OCI-LY7 (cell line): Measurements from ENCODE around the gene FRAS1. TPM values are rescaled to one million over a fixed set of nuclear protein-coding genes. Genes with fewer than 3 reads are reported as not detected.

Experiments used
- BruUV-seq: library from RNA; stranded (reverse); fragments of 400-500 nt; replicated peaks from 2 replicates; lab custom pipeline; 2021; lab: Mats Ljungman, UMichigan
- CTCF ChIA-PET: fragments of 300-600 bp; sonication (Branson Sonifier 250); formaldehyde crosslinking; loops from one replicate; lab custom pipeline; 2022; ENCODE audit warnings: antibody characterized with exemption; ENCODE audit not compliant: unreplicated experiment; lab: Charles Lee
- POLR2A ChIA-PET: fragments of 300-600 bp; sonication (Branson Sonifier 250); formaldehyde crosslinking; loops from one replicate; lab custom pipeline; 2022; ENCODE audit warnings: antibody characterized with exemption; lab: Charles Lee
- DNase-seq: peaks from one replicate; pipeline ENCODE4 v3.0.0-alpha.2; 2015; ENCODE audit warnings: low spot score
- H2AFZ ChIP-seq: fragments of 200-600 bp; sonication (generic), shearing (Covaris generic); 2 replicates; pipeline ENCODE4 v1.6.1; 2014; ENCODE audit warnings: mild to moderate bottlenecking, antibody characterized with exemption, low read length, moderate library complexity
- H3K27ac ChIP-seq: fragments of 200-600 bp; sonication (generic); 2 replicates; pipeline ENCODE4 v1.5.1; 2014; ENCODE audit warnings: mixed run types, low read depth, mild to moderate bottlenecking, moderate library complexity, low read length, inconsistent platforms; ENCODE audit not compliant: poor library complexity, severe bottlenecking
- H3K36me3 ChIP-seq: fragments of 200-600 bp; sonication (generic); 2 replicates; pipeline ENCODE4 v1.6.1; 2014; ENCODE audit warnings: mild to moderate bottlenecking, antibody characterized with exemption, low read length, moderate library complexity, mixed read lengths; ENCODE audit not compliant: insufficient read depth
- H3K4me1 ChIP-seq: fragments of 200-600 bp; sonication (generic); 2 replicates; pipeline ENCODE4 v1.5.1; 2014; ENCODE audit warnings: mild to moderate bottlenecking, low read length; ENCODE audit not compliant: insufficient read depth, poor library complexity, severe bottlenecking
- H3K4me2 ChIP-seq: fragments of 200-600 bp; sonication (generic); 2 replicates; pipeline ENCODE4 v1.6.1; 2014; ENCODE audit warnings: mild to moderate bottlenecking, low read length
- H3K4me3 ChIP-seq: fragments of 200-600 bp; sonication (generic); 2 replicates; pipeline ENCODE4 v1.5.1; 2014; ENCODE audit warnings: mild to moderate bottlenecking, low read depth, low read length; ENCODE audit not compliant: poor library complexity, severe bottlenecking
- H3K79me2 ChIP-seq: fragments of 200-600 bp; sonication (generic); 2 replicates; pipeline ENCODE4 v1.6.1; 2016; ENCODE audit warnings: low read depth, mild to moderate bottlenecking, low read length, moderate library complexity, mixed read lengths; ENCODE audit not compliant: insufficient read depth
- H3K9me2 ChIP-seq: fragments of 200-600 bp; sonication (generic); 2 replicates; pipeline ENCODE4 v1.6.1; 2016; ENCODE audit warnings: mild to moderate bottlenecking, low read length, mixed read lengths; ENCODE audit not compliant: insufficient read depth
- H3K9me3 ChIP-seq: fragments of 200-600 bp; sonication (generic); 2 replicates; pipeline ENCODE4 v1.6.1; 2014; ENCODE audit warnings: mild to moderate bottlenecking, mixed run types, low read length, mixed read lengths
- H4K20me1 ChIP-seq: fragments of 200-600 bp; sonication (generic); 2 replicates; pipeline ENCODE4 v1.6.1; 2014; ENCODE audit warnings: mild to moderate bottlenecking, antibody characterized with exemption, low read length, moderate library complexity, mixed read lengths; ENCODE audit not compliant: insufficient read depth
- CTCF ChIP-seq: fragments of 200-600 bp; sonication (generic); conservative IDR thresholded peaks from 2 replicates; pipeline ENCODE4 v1.5.1; 2014; ENCODE audit warnings: mild to moderate bottlenecking, antibody characterized with exemption, low read length, moderate library complexity, mixed read lengths
- EZH2phosphoT487 ChIP-seq: fragments of 200-600 bp; sonication (generic); IDR thresholded peaks from 2 replicates; pipeline ENCODE4 v1.6.1; 2018; ENCODE audit warnings: low read depth, borderline replicate concordance, mild to moderate bottlenecking, mixed run types, antibody characterized with exemption, low read length, moderate library complexity, mixed read lengths
- intact Hi-C: fragments of 100-400 bp; cut with micrococcal nuclease; formaldehyde crosslinking; loops from one replicate; pipeline ENCODE4 v1.10.0; 2022; ENCODE audit not compliant: unreplicated experiment
- total RNA-seq, 2 experiments: library from RNA; depleted of rRNA in 1 of 2; stranded (reverse); fragments of >200 nt in 1 of 2; shearing (Covaris generic) in 1 of 2; gene quantifications; 2 replicates each; pipeline ENCODE4 v1.2.3, GENCODE V29; 2014 to 2022

Gene FRAS1
- total RNA-seq, 2 experiments from 2014 or later, result 0.19 to 0.30 TPM

DNA sequence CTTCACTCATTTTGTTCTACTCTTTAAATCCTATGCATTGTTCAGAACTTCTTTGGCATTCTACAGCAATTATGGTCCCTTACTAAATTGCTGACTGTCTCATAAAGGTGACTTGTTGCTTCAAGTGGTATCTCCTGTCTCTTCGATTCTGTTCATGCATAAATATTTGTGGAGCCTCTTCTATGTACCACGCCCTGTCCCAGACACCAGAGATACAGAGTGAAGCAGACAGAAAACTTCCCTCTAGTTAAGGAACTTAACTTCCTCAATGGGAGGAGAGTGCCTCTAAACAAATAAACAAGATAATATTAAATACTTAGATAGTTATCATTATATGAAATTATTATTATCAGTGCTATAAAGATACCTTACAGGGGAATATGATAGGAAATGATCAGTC lies 235.7 kb downstream of the FRAS1 start:
- H2AFZ ChIP-seq, result no peak overlapping the region
- CTCF ChIA-PET, result no interaction called here
- intact Hi-C loops, result no loop called here
- no peak for TF ChIP-seq CTCF
- no peak for TF ChIP-seq EZH2phosphoT487
- no peaks in the 10 kb centered on the region for H3K79me2 ChIP-seq
- no peaks in the 10 kb centered on the region for H3K9me3 ChIP-seq
- no peaks in the 10 kb centered on the region for H3K9me2 ChIP-seq
- H3K4me1 ChIP-seq, result peaks cover 10% of the 10 kb centered on the region
- no peaks in the 10 kb centered on the region for H4K20me1 ChIP-seq
- H3K27ac ChIP-seq, result no peak overlapping the region
- no TSS peak for BruUV-seq
- POLR2A ChIA-PET, result no interaction called here
- H3K36me3 ChIP-seq, result no peaks in the 10 kb centered on the region
- H3K4me2 ChIP-seq, result no peak overlapping the region
- DNase-seq, result no peak
- H3K4me3 ChIP-seq, result no peak overlapping the region

DNA sequence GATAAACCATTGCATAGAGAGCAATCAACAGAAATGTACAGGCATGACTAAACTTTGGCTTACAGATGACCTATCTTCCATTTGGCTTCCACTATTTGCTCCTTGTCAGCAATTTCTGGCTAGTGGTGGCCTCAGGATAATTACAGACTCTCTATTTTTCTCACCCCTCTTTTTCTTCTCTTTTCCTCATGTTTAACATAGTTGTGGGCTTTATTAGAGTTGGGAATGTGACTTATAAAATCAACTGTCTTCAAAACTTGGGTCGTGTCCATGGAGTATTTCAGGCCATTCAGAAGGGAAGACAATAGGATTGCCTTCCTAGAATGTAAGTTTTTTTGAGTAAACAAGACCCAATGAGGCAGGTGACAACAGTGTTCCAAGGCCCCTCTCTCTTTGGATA lies 236.2 kb downstream of the FRAS1 start:
- Histone ChIP-seq H3K27ac (no peak overlapping the region), H3K4me2 (no peak overlapping the region), H3K9me3 (no peaks in the 10 kb centered on the region), H3K9me2 (no peaks in the 10 kb centered on the region), H4K20me1 (no peaks in the 10 kb centered on the region), H3K79me2 (no peaks in the 10 kb centered on the region), H2AFZ (no peak overlapping the region), H3K4me3 (no peak overlapping the region), H3K36me3 (no peaks in the 10 kb centered on the region), H3K4me1 (peaks cover 10% of the 10 kb centered on the region)
- TF ChIP-seq CTCF, result no peak
- TF ChIP-seq EZH2phosphoT487, result no peak
- ChIA-PET POLR2A (interaction anchor here (0.6 kb wide), 1 partner anchor 23 kb away, joined by 3 read pairs; no protein-coding TSS in a partner anchor), CTCF (no interaction called here)
- BruUV-seq, result no TSS peak
- intact Hi-C loops, result no loop called here
- no peak for DNase-seq

DNA sequence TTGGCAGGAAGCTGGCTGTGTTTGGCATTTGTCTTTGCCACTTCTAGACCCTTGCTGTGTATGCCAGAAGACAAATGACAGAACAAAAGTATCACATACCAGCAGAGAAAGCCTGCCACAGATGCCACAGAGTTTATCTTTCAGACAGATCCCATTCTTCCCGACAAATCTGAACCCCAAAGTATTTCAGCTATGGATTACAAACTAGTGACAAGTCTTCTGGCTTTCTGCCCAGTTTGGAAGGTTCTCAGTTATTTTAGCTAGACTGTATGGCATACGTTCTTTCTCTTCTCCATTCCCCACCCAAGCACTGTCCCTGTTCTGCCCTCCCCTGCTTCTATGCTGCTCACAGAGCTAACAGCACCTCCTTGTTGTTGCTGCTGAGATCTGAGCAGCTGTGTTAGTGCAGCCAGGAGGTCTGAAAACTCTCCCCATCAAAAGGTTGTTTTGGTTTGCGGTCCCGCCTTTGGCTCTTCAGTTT lies 236.7 kb downstream of the FRAS1 start:
- no peaks in the 10 kb centered on the region for H3K36me3 ChIP-seq
- ChIA-PET CTCF (no interaction called here), POLR2A (interaction anchor here (0.6 kb wide), 1 partner anchor 24 kb away, joined by 3 read pairs; no protein-coding TSS in a partner anchor)
- H3K79me2 ChIP-seq, result no peaks in the 10 kb centered on the region
- no peak overlapping the region for H3K4me3 ChIP-seq
- no peaks in the 10 kb centered on the region for H3K9me3 ChIP-seq
- H4K20me1 ChIP-seq, result no peaks in the 10 kb centered on the region
- no peaks in the 10 kb centered on the region for H3K9me2 ChIP-seq
- TF ChIP-seq CTCF (no peak), EZH2phosphoT487 (no peak)
- no TSS peak for BruUV-seq
- no peak overlapping the region for H3K27ac ChIP-seq
- H3K4me2 ChIP-seq, result no peak overlapping the region
- no peak for DNase-seq
- peaks cover 10% of the 10 kb centered on the region for H3K4me1 ChIP-seq
- H2AFZ ChIP-seq, result no peak overlapping the region
- intact Hi-C loops, result no loop called here
